ENCODE measurements around the gene CLDND2. TPM values are rescaled to one million over a fixed set of nuclear protein-coding genes. Genes with fewer than 3 reads are reported as not detected.

The CLDND2 gene
- polyA plus RNA-seq, 1 experiment, result not detected

- no peak for TF ChIP-seq CTCF (IDR thresholded peaks at IDR 0.05; ENCODE audit: low read depth, low read length)
- ChIA-PET CTCF (interaction anchor here (1.3 kb wide), 1 partner anchor 15 kb away, joined by 6 read pairs; no protein-coding TSS in a partner anchor), POLR2A (no interaction called here)
- Histone ChIP-seq H3K27me3 (ENCODE audit: control insufficient read depth, insufficient read depth, low read length) (no peaks in the 10 kb centered on the region), H3K4me3 (ENCODE audit: low read depth, low read length) (no peak overlapping the region), H3K9me3 (ENCODE audit: control insufficient read depth, insufficient read depth, low read length) (peaks cover 2% of the 10 kb centered on the region; the same call in 1 of the 2 replicates), H3K27ac (ENCODE audit: low read depth, low read length) (no peak overlapping the region)
- no peak for DNase-seq (ENCODE audit: low read depth, low spot score)
Observed at GRCh38 chr19:51356159-51356801, 12.5 kb downstream of the CLDND2 start.

GRCh38 chr19:51354742-51355148, 14.1 kb downstream of the CLDND2 start:
- no peak for DNase-seq (ENCODE audit: low read depth, low spot score)
- no peak for TF ChIP-seq CTCF (IDR thresholded peaks at IDR 0.05; ENCODE audit: low read depth, low read length)
- POLR2A ChIA-PET, result interaction anchor here (0.8 kb wide), 2 partner anchors 13 to 15 kb away, joined by 3 read pairs; no protein-coding TSS in a partner anchor
- CTCF ChIA-PET, result interaction anchor here (0.7 to 1.2 kb wide), 3 partner anchors 13 to 118 kb away, joined by 4 to 6 read pairs (median 4); no protein-coding TSS in a partner anchor
- Histone ChIP-seq H3K27me3 (ENCODE audit: control insufficient read depth, insufficient read depth, low read length) (no peaks in the 10 kb centered on the region), H3K4me3 (ENCODE audit: low read depth, low read length) (no peak overlapping the region), H3K27ac (ENCODE audit: low read depth, low read length) (no peak overlapping the region), H3K9me3 (ENCODE audit: control insufficient read depth, insufficient read depth, low read length) (peaks cover 5% of the 10 kb centered on the region; the same call in 1 of the 2 replicates)

GRCh38 chr19:51354103-51354741, 14.6 kb downstream of the CLDND2 start:
- DNase-seq (ENCODE audit: low read depth, low spot score), result no peak
- CTCF ChIA-PET, result interaction anchor here (0.7 to 1.2 kb wide), 3 partner anchors 13 to 118 kb away, joined by 4 to 6 read pairs (median 4); no protein-coding TSS in a partner anchor
- H3K9me3 ChIP-seq (ENCODE audit: control insufficient read depth, insufficient read depth, low read length), result peaks cover 5% of the 10 kb centered on the region; the same call in 1 of the 2 replicates
- H3K27me3 ChIP-seq (ENCODE audit: control insufficient read depth, insufficient read depth, low read length), result no peaks in the 10 kb centered on the region
- no peak for TF ChIP-seq CTCF (IDR thresholded peaks at IDR 0.05; ENCODE audit: low read depth, low read length)
- POLR2A ChIA-PET, result interaction anchor here (0.8 kb wide), 2 partner anchors 14 to 15 kb away, joined by 3 read pairs; no protein-coding TSS in a partner anchor
- H3K27ac ChIP-seq (ENCODE audit: low read depth, low read length), result no peak overlapping the region
- no peak overlapping the region for H3K4me3 ChIP-seq (ENCODE audit: low read depth, low read length)

GRCh38 chr19:51352783-51353360, 15.9 kb downstream of the CLDND2 start:
- Histone ChIP-seq H3K27ac (ENCODE audit: low read depth, low read length) (no peak overlapping the region), H3K4me3 (ENCODE audit: low read depth, low read length) (no peak overlapping the region), H3K9me3 (ENCODE audit: control insufficient read depth, insufficient read depth, low read length) (peaks cover 5% of the 10 kb centered on the region; the same call in 1 of the 2 replicates), H3K27me3 (ENCODE audit: control insufficient read depth, insufficient read depth, low read length) (no peaks in the 10 kb centered on the region)
- no peak for DNase-seq (ENCODE audit: low read depth, low spot score)
- TF ChIP-seq CTCF (IDR thresholded peaks at IDR 0.05; ENCODE audit: low read depth, low read length), result no peak
- POLR2A ChIA-PET, result no interaction called here
- CTCF ChIA-PET, result no interaction called here
